MG63 (cell line): ENCODE data around the gene AGMO. TPM values are rescaled to one million over a fixed set of nuclear protein-coding genes. Genes with fewer than 3 reads are reported as not detected.
"Not testable (repeated sequence)": the region's sequence is repeated elsewhere in the genome, so short reads cannot be mapped to it uniquely, and the experiment has no call there.

Experiments
- DNase-seq: peaks from one replicate; pipeline ENCODE4 v3.0.0-alpha.2; 2020
- H3K27me3 ChIP-seq: fragments of 250-450 bp; sonication (Bioruptor Pico); 2 replicates; pipeline ENCODE4 v1.5.1; 2020; ENCODE audit warnings: mild to moderate bottlenecking, moderate library complexity
- H3K36me3 ChIP-seq: fragments of 250-450 bp; sonication (Bioruptor Pico); 2 replicates; pipeline ENCODE4 v1.5.1; 2020; ENCODE audit warnings: mild to moderate bottlenecking, moderate library complexity
- H3K4me3 ChIP-seq: fragments of 250-450 bp; sonication (Bioruptor Pico); 2 replicates; pipeline ENCODE4 v1.5.1; 2020; ENCODE audit warnings: mild to moderate bottlenecking, moderate library complexity
- H3K9me3 ChIP-seq: fragments of 250-450 bp; sonication (Bioruptor Pico); 2 replicates; pipeline ENCODE4 v1.5.1; 2020; ENCODE audit warnings: mild to moderate bottlenecking, moderate library complexity
- total RNA-seq: library from RNA; depleted of rRNA; stranded (reverse); fragments of >200 nt; shearing (Covaris generic); gene quantifications from 2 replicates; pipeline ENCODE4 v1.2.3, GENCODE V29; 2014; ENCODE audit warnings: low replicate concordance

AGMO gene
- total RNA-seq, 1 experiment from 2014 or later, result not detected

GRCh38 chr7:15571301-15571878, 9.6 kb upstream of the AGMO start:
- DNase-seq, result no peak
- H3K36me3 ChIP-seq, result no peaks in the 10 kb centered on the region
- no peaks in the 10 kb centered on the region for H3K27me3 ChIP-seq
- H3K9me3 ChIP-seq, result no peaks in the 10 kb centered on the region
- no peak overlapping the region for H3K4me3 ChIP-seq

- no peaks in the 10 kb centered on the region for H3K36me3 ChIP-seq
- H3K9me3 ChIP-seq, result no peaks in the 10 kb centered on the region
- no peaks in the 10 kb centered on the region for H3K27me3 ChIP-seq
- DNase-seq, result no peak
- no peak overlapping the region for H3K4me3 ChIP-seq
These were observed 5.8 kb upstream of the AGMO start for GRCh38 chr7:15567652-15568051.

- no peaks in the 10 kb centered on the region for H3K27me3 ChIP-seq
- H3K9me3 ChIP-seq, result no peaks in the 10 kb centered on the region
- DNase-seq, result no peak
- no peaks in the 10 kb centered on the region for H3K36me3 ChIP-seq
- H3K4me3 ChIP-seq, result no peak overlapping the region
These were observed 5.2 kb upstream of the AGMO start for GRCh38 chr7:15567036-15567435.

GRCh38 chr7:15566476-15566875, 4.7 kb upstream of the AGMO start:
- Histone ChIP-seq H3K4me3 (no peak overlapping the region), H3K27me3 (no peaks in the 10 kb centered on the region), H3K9me3 (no peaks in the 10 kb centered on the region), H3K36me3 (no peaks in the 10 kb centered on the region)
- DNase-seq, result no peak

- no peak overlapping the region for H3K4me3 ChIP-seq
- no peaks in the 10 kb centered on the region for H3K36me3 ChIP-seq
- H3K9me3 ChIP-seq, result no peaks in the 10 kb centered on the region
- DNase-seq, result no peak
- H3K27me3 ChIP-seq, result no peaks in the 10 kb centered on the region
These were observed 847 bp downstream of the AGMO start for GRCh38 chr7:15560968-15561367.

GRCh38 chr7:15559416-15559928, 2.3 kb downstream of the AGMO start:
- Histone ChIP-seq H3K27me3 (no peaks in the 10 kb centered on the region), H3K36me3 (no peaks in the 10 kb centered on the region), H3K4me3 (no peak overlapping the region), H3K9me3 (no peaks in the 10 kb centered on the region)
- no peak for DNase-seq

GRCh38 chr7:15558756-15559155, 3.1 kb downstream of the AGMO start:
- Histone ChIP-seq H3K27me3 (no peaks in the 10 kb centered on the region), H3K36me3 (no peaks in the 10 kb centered on the region), H3K4me3 (no peak overlapping the region), H3K9me3 (no peaks in the 10 kb centered on the region)
- no peak for DNase-seq

GRCh38 chr7:15557686-15558085, 4.1 kb downstream of the AGMO start:
- no peaks in the 10 kb centered on the region for H3K36me3 ChIP-seq
- no peaks in the 10 kb centered on the region for H3K9me3 ChIP-seq
- no peak for DNase-seq
- H3K27me3 ChIP-seq, result no peaks in the 10 kb centered on the region
- no peak overlapping the region for H3K4me3 ChIP-seq

- H3K9me3 ChIP-seq, result no peaks in the 10 kb centered on the region
- H3K27me3 ChIP-seq, result no peaks in the 10 kb centered on the region
- no peak for DNase-seq
- no peaks in the 10 kb centered on the region for H3K36me3 ChIP-seq
- H3K4me3 ChIP-seq, result no peak overlapping the region
These were observed 4.6 kb downstream of the AGMO start for GRCh38 chr7:15557186-15557585.

GRCh38 chr7:15556339-15557105, 5.3 kb downstream of the AGMO start:
- no peak for DNase-seq
- H3K9me3 ChIP-seq, result no peaks in the 10 kb centered on the region
- no peaks in the 10 kb centered on the region for H3K27me3 ChIP-seq
- no peaks in the 10 kb centered on the region for H3K36me3 ChIP-seq
- H3K4me3 ChIP-seq, result no peak overlapping the region

- Histone ChIP-seq H3K9me3 (no peaks in the 10 kb centered on the region), H3K4me3 (no peak overlapping the region), H3K27me3 (no peaks in the 10 kb centered on the region), H3K36me3 (no peaks in the 10 kb centered on the region)
- no peak for DNase-seq
These were observed 6.4 kb downstream of the AGMO start for GRCh38 chr7:15555381-15555859.

GRCh38 chr7:15554744-15555143, 7.1 kb downstream of the AGMO start:
- Histone ChIP-seq H3K36me3 (no peaks in the 10 kb centered on the region), H3K27me3 (no peaks in the 10 kb centered on the region), H3K9me3 (no peaks in the 10 kb centered on the region), H3K4me3 (no peak overlapping the region)
- no peak for DNase-seq

- H3K4me3 ChIP-seq, result no peak overlapping the region
- no peaks in the 10 kb centered on the region for H3K36me3 ChIP-seq
- DNase-seq, result no peak
- H3K27me3 ChIP-seq, result no peaks in the 10 kb centered on the region
- H3K9me3 ChIP-seq, result no peaks in the 10 kb centered on the region
These were observed 7.7 kb downstream of the AGMO start for GRCh38 chr7:15554081-15554480.

- H3K4me3 ChIP-seq, DNase-seq, H3K9me3 ChIP-seq, H3K27me3 ChIP-seq, H3K36me3 ChIP-seq: not testable (repeated sequence)
These were observed 14.5 kb downstream of the AGMO start for GRCh38 chr7:15547320-15547719.

- Histone ChIP-seq H3K9me3 (no peaks in the 10 kb centered on the region), H3K36me3 (no peaks in the 10 kb centered on the region), H3K27me3 (no peaks in the 10 kb centered on the region), H3K4me3 (no peak overlapping the region)
- no peak for DNase-seq
These were observed 15.5 kb downstream of the AGMO start for GRCh38 chr7:15546272-15546792.

- DNase-seq, result no peak
- H3K27me3 ChIP-seq, result no peaks in the 10 kb centered on the region
- H3K36me3 ChIP-seq, result no peaks in the 10 kb centered on the region
- H3K9me3 ChIP-seq, result peaks cover 3% of the 10 kb centered on the region; the same call in 1 of the 2 replicates
- H3K4me3 ChIP-seq, result no peak overlapping the region
These were observed 17.8 kb downstream of the AGMO start for GRCh38 chr7:15544050-15544449.

GRCh38 chr7:15543256-15543655, 18.6 kb downstream of the AGMO start:
- no peaks in the 10 kb centered on the region for H3K27me3 ChIP-seq
- no peak overlapping the region for H3K4me3 ChIP-seq
- no peaks in the 10 kb centered on the region for H3K36me3 ChIP-seq
- no peak for DNase-seq
- peaks cover 3% of the 10 kb centered on the region; the same call in 1 of the 2 replicates for H3K9me3 ChIP-seq

GRCh38 chr7:15527648-15528047, 34.2 kb downstream of the AGMO start:
- Histone ChIP-seq H3K4me3 (no peak overlapping the region), H3K36me3 (no peaks in the 10 kb centered on the region), H3K27me3 (no peaks in the 10 kb centered on the region), H3K9me3 (no peaks in the 10 kb centered on the region)
- no peak for DNase-seq
